Fibroblast of mammary gland (primary cell): ENCODE measurements around the gene CAMKMT.

ENCODE experiments used
- DNase-seq: peaks from one replicate; pipeline ENCODE4 v3.0.0-alpha.2; 2010; ENCODE audit warnings: low read depth
- H3K4me3 ChIP-seq: 2 replicates; pipeline ENCODE4 v1.5.1; 2011; ENCODE audit warnings: low read depth, mild to moderate bottlenecking, low read length, moderate library complexity; ENCODE audit not compliant: control insufficient read depth
- CTCF ChIP-seq: conservative IDR thresholded peaks from 2 replicates; pipeline ENCODE4 v1.5.1; 2011; ENCODE audit warnings: low read depth, low read length, inconsistent platforms; ENCODE audit not compliant: control insufficient read depth, insufficient read depth

CAMKMT gene

DNA sequence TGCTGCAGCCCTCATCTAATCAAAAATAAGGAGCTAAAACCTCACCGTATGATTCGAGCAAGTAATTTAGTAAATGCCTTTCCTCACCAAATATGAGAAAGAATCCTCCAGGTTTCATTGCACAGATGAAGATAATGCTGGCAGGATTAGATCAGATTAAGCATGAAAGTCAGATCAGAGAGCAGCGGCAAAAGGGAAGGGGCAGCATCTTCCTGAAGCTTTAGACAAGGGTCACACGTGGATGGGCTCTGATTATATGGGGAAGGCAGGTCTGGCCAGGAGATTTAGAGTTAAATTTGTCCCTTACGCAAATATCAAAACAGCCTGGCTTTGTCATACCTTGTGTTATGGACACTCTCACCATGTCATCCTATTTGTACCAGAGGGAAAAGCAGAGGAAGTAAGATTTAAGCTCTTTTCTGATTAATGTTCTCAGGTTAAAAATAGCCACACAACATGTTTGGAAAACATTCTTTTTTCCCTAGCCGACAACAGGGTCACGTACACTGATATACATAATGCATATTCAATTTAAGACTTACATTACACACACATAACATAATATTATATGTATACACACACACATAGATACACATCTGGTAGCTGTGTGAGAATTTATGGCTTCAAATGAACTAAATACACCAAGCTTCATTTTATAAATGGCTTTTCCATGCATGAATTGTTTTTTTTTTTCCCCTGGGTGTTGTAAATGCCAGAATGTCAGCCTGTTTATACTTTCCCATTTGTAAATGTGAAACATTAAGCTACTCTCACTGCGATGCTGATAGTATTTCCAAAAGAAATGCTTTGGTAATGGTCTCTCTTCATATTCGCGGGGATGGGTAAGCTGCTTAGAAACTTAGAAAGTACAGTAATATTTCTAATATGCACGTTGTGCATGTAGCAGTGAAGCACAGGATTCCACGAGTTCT lies 383.5 kb downstream of the CAMKMT start:
- no peak for TF ChIP-seq CTCF

GRCh38 chr2:44745922-44746766 lies 384.4 kb downstream of the CAMKMT start:
- H3K4me3 ChIP-seq: no peak overlapping the region
- no peak for DNase-seq
- no peak for TF ChIP-seq CTCF

More for the DNA sequence above, 383.5 kb downstream of the CAMKMT start:
- no peak overlapping the region for H3K4me3 ChIP-seq
- DNase-seq: no peak

- H3K4me3 ChIP-seq: no peak overlapping the region
- no peak for TF ChIP-seq CTCF
- no peak for DNase-seq
Measured at GRCh38 chr2:44746856-44747615, 385.3 kb downstream of the CAMKMT start.

DNA sequence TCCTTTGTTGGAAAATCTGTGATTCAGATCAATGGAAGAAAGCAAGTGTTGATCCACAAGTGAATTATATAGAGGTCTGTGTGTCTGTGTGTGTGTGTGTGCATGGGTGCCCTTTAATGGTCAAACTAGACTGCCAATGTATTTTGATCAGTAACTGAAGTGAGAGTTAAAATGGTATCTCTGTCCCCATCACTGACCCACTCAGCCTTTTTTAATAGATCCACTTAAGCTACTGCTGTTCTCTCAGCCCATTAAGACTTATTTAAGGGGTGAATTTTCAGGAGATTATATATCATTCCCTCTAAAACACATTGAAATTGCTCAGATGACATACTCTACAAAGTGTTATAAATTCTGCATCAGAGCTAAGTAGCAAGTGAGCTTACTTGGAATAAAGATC lies 386.0 kb downstream of the CAMKMT start:
- no peak for TF ChIP-seq CTCF
- H3K4me3 ChIP-seq: no peak overlapping the region
- no peak for DNase-seq

- no peak for TF ChIP-seq CTCF
- peak; percentile 20 for DNase-seq
Measured at GRCh38 chr2:44751754-44752479, 390.2 kb downstream of the CAMKMT start.

More at GRCh38 chr2:44751754-44752479, 390.2 kb downstream of the CAMKMT start:
- H3K4me3 ChIP-seq: no peak overlapping the region
